ENCODE data around the gene HHIPL1.

HHIPL1 gene

DNA sequence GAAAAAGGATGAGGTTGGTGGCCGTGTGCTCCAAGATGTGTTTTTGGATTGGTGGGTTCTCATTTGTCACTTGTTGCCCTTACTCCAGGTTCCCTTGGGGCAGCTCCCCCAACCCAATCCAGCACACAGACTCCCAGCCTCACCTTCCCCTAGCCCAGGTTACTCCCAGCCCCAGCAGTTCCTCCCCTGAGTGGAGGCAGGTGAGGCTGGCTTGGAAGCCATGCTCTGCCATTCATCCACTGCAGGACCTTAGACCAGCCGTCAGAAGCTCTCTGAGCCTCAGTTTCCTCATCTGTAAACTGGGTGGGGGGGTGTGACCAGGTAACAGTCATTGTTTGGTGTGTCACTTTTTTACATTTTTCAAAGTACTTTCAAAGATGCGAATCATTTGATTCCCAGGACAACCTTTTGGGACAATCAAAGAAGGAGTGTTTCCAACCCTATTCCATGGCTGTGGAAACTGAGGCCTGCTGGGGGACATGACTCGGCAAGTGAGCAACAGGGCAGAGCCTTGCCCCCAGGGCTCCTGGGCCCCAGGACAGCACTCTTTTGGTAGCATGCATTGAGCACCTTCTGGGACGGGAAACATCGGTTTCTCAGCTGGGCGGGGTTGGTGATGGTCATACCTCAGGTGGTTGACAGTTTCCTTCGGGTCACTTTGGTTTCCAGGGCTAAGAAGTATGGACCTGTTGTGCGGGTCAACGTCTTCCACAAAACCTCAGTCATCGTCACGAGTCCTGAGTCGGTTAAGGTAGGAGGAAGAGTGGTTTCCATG is 46.4 kb downstream of the HHIPL1 start:
- DNase-seq, result no peak

DNA sequence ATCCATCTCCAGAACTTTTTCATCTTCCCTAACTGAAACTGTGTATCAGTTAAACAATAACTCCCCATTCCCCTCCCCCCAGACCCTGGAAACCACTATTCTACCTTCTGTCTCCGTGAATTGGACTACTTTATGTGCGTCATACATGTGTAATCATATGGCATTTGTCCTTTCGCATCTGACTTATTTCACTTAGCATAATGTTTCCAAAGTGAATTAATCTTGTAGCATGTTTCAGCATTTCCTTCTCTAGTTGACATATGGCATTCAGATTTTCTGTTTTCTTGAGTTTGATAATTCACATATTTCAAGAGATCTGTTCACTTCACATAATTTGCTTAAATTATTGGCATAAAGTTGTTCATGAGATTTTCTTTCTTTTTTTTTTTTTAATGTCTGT is 49.0 kb downstream of the HHIPL1 start:
- no peak for DNase-seq

DNA sequence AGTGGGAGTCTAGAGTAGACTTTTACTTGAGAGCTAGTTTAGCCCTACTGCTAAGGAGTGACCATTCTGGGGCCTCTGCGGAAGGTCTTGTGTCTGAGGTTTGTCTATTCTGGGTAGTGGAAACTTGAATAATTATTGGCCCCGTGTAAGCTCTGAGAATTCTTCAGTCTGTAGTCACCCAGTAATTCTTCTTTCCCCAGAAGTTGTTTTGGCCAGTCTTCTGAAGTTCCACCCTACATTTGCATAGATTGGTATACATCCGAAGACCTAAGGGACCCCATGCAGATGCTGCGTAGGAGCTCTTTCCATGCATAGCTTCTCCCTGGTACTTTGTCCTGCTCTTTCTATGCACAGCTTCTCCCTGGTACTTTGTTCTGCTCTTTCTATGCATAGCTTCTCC is 52.0 kb downstream of the HHIPL1 start:
- DNase-seq, result no peak

DNA sequence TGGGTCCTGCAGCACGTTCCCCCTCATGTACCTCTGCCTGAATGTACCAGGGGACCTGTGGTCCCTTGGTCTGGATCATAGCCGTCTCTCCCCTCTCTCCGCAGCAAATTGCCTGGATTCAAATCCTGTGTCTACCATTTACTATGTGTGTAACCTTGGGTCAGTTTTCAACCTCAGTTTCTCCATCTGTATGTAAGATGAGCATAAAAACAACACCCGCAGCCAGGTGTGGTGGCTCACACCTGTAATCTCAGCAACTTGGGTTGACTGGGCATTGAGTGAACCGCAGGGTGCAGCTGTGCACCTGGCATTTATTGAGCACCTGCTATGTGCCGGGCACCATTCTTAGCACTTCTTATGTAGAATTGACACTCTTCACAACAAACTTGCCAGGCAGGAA is 53.3 kb downstream of the HHIPL1 start:
- no peak for DNase-seq

DNA sequence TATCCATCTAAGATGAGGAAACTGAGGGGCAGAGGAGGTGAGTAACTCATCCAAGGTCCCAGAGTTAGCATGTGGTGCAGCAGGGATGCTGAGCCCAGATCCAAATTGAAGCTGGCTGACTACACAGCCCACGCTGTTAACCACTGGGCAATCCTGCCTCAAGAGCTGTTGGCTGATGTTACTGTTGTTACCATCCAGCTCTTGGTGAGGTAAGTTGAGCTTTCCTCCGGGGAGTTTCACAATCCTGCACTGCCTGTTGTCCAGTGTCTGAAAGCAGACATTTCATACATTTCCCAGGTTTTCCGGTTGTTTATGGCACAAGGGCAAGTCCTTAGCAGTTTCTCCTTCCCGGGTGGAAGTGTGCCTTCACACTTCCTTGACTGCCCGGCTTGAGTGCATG is 53.7 kb downstream of the HHIPL1 start:
- no peak for DNase-seq

DNA sequence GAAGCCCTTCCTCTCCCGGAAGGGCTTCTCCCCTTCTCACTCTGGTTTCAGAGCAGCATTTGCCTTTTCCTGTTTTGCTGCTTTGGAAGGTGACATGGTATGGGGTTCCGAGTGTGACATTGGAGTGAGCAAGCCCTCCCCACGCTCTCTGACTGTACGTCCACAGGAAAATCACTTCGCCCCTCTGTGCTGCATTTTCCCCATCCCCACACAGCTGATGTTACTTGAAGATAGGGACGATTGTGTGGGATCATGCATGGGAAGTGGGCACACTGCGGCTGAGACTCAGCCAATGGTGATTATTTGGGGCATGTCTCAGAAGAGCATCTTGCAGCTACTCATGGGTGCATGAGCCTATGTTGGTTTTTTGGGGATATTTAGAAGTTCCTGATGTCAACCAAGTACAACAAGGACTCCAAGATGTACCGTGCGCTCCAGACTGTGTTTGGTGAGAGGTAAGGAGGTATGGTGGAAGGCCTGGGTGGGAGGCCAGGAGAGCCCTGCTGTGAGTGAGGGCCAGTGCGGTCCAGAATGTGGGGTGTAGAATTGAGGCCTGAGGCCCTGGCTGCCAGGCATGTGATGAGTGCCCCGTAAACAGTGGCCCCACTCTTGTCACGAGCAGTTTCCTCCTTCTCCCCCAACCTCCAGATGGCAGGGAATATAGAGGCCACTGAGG is 54.3 kb downstream of the HHIPL1 start:
- no peak for DNase-seq

DNA sequence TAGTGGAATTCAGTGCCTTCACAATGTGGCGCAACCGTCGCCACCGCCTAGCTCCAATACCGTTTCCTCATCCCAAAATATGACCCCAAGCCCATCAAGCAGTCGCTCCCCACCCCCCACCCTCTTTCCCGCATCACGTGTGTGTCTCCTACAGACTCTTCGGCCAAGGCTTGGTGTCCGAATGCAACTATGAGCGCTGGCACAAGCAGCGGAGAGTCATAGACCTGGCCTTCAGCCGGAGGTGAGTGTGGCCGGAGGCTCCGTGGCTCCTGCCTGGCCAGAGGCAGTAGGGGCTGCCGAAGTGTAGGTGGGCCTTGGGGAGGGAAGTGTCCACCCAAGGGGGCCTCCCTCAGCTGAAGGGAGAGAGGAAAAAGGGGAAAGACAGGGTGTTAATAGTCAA is 54.9 kb downstream of the HHIPL1 start:
- DNase-seq, result no peak

DNA sequence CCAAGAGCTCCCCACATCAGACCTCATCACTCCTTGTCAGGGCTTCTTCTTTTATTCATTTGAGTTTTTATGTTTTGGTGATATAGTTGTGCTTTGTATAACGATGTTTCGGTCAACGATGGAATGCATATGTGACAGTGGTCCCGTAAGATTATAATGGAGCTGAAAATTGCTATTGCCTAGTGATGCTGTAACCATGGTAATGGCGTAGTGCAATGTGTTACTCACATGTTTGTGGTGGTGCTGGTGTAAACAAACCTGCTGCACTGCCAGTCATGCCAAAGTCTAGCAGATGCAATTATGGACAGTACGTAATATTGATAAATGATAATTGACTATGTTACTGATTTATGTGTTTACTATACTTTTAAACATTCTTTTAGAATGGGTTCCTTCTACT is 55.5 kb downstream of the HHIPL1 start:
- no peak for DNase-seq

DNA sequence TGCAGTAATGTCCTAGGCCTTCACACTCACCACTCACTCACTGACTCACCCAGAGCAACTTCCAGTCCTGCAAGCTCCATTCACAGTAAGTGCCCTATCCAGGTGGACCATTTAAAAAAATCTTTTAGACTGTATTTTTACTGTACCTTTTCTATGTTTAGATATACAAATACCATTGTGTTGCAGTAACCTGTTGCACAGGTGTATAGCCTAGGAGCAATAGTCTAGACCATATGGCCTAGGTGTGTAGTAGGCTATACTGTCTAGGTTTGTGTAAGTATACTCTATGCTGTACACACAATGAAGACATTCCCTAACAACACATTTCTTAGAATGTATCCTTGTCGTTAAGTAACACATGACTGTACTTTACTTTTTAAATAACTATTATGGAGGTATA is 56.3 kb downstream of the HHIPL1 start:
- DNase-seq, result no peak

DNA sequence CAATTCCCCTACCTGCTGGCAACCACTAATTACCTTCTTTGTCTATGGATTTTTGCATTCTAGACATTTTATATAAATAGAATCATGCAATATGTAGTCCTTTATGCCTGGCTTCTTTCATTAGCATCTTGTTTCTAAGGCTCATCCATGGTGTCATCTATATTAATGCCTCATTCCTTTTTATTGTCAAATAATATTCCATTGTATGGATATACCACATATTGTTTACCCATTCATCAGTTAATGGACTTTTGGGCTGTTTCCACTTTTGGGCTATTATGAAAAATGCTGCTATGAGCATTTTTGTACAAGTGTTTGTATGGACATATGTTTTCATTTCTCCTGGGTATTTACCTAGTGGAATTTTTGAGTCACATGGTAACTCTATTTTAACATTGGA is 57.2 kb downstream of the HHIPL1 start:
- DNase-seq, result no peak

DNA sequence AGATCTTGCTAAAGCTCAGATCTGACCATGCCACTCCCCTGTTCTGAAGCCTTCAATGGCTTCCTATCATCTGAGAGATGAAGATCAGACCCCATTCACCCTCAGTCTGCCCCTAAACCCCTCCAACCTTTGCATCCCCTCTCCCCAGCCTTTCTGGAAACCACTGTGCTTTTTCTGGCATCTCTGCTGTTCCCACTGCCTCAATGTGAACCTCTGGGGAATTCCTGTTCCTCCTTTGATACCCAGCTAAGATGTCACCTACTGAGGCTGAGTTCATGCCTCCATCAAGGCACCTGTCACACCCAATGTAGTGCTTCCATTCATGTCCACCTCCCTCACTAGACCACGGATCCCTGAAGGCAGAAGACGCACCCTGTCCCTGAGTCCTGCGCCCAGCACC is 58.5 kb downstream of the HHIPL1 start:
- DNase-seq, result no peak

DNA sequence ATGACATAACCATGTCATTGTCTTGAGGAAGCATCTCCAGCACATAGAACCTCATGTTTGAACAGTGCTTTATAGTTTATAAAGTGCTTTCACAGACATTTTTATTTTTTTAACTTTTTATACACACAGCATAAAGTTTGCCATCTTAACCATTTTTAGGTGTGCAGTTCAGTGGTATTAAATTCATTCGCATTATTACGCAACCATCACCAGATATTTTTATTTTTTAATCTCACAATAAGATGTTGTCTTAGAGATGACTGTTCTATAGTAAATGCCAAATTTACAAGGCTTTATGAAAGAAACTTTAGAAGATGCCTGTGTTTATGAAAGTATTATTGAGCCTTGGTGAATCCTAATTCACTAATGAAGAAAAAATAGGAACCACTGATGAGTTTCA is 59.1 kb downstream of the HHIPL1 start:
- no peak for DNase-seq

DNA sequence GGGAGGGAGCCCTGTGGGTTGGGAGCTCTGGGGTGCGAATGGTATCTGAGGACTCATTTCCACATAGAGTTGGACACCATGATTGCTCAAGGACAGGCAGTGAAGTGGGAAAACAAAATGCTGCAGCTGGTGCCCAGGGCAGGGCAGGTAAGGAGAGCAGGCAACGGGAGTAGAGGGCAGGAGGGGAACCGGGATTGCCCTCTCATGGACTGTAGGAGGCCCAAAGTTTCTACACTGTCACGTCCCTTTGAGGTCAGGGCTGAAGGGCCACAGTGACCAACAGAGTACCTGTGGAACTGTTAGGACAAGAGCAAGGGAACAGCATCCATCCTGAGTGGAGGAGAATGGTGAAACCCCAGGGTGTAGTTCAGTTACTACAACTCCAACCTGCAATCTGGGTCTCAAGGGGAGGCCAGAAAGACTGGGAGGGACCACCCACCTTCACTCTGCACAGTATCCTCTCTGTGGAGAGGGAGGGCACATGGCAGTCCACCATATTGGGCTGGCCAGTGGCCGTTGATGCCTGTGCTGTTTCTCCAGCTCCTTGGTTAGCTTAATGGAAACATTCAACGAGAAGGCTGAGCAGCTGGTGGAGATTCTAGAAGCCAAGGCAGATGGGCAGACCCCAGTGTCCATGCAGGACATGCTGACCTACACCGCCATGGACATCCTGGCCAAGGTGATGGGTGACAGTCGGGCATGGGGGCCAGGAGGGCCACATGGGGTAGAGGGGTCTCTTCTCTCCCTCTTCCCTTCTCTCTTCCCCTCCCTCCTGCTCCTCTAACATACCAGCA is 61.4 kb downstream of the HHIPL1 start:
- no peak for DNase-seq

DNA sequence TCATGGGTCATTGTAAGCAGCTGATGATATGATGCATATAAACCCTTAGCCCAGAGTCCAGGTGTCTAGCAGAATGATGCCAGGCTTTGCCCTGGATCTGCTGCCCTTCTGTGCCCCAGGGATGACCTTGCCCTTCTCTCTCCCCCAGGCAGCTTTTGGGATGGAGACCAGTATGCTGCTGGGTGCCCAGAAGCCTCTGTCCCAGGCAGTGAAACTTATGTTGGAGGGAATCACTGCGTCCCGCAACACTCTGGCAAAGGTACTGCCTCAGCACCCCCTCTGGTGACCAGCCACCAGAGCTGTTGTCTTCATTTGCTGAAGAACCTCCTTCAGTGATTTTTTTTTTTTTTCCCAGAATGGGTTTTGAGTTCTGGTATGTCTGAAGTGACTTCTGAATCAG is 62.5 kb downstream of the HHIPL1 start:
- DNase-seq, result no peak

DNA sequence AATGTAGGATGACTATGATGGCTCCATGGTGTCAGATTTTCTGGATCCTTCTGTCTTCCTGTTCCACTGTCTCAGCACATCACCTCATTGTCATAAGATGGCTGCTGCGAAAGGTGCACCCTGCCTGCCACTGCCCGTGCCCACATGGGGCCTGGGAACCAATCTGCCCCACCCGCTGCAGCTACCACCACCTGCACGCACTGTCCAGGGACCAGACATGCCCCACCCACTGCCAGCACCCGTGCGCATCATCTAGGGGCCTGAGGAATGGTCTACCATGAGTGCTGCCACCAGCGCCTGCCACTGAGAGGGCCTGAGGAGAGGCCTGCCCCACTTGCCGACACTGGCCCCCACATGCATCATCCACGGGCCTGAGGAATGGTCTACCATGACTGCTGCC is 63.0 kb downstream of the HHIPL1 start:
- no peak for DNase-seq

DNA sequence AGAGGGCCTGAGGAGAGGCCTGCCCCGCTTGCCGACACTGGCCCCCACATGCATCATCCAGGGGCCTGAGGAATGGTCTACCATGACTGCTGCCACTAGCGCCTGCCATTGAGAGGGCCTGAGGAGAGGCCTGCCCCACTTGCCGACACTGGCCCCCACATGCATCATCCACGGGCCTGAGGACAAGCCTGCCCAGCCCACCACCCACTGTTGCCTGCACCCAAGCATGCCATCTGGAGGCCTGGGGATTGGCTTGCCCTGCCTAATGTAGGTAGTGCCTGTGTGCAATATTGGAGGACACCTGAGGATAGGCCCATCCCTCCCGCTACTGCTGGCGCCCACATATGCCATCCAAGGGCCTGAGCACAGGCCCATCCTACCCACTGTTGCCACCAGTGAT is 63.5 kb downstream of the HHIPL1 start:
- no peak for DNase-seq

DNA sequence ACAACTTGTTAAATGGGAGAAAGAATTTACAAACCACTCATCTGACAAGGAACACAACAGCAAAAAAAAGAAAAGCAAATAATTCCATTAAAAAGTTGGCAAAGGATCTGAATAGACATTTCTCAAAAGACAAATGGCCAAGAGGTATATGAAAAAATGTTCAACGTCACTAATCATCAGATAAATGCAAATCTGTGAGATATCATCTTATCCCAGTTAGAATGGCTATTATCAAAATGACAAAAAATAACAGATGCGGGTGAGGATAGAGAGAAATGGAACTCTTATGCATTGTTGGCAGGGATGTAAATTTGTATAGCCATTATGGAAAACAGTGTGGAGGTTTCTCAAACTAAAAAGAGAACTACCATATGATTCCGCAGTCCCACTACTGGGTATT is 69.0 kb downstream of the HHIPL1 start:
- DNase-seq, result no peak

DNA sequence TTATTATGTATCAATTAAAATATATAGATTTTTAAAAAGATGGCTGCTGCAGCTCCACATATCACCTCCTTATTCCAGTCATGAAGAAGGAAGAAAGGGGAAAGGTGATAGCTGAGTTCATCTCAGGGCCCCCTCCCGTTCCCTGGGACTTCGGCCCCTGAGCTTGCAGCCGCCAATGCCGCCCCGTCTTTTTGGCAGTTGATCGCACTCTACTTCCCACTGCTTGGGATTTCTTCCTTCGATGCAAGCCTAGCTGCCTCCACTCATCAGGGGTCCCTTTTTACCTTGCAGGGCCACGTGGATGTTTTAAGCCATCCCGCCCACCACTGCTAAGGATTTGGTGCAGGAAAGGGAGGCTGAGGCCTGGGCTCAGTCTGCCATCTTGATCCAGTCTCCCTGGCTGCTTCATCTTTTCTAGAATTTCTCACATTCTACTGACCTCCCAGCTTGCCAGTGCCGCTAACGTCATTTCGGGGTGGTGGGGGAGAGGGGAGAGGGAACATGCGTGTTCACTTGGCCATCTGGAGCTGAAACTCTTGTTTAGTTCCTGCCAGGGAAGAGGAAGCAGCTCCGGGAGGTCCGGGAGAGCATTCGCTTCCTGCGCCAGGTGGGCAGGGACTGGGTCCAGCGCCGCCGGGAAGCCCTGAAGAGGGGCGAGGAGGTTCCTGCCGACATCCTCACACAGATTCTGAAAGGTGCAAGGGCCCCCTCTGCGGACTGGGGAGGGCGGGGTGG is 70.5 kb downstream of the HHIPL1 start:
- DNase-seq, result no peak

DNA sequence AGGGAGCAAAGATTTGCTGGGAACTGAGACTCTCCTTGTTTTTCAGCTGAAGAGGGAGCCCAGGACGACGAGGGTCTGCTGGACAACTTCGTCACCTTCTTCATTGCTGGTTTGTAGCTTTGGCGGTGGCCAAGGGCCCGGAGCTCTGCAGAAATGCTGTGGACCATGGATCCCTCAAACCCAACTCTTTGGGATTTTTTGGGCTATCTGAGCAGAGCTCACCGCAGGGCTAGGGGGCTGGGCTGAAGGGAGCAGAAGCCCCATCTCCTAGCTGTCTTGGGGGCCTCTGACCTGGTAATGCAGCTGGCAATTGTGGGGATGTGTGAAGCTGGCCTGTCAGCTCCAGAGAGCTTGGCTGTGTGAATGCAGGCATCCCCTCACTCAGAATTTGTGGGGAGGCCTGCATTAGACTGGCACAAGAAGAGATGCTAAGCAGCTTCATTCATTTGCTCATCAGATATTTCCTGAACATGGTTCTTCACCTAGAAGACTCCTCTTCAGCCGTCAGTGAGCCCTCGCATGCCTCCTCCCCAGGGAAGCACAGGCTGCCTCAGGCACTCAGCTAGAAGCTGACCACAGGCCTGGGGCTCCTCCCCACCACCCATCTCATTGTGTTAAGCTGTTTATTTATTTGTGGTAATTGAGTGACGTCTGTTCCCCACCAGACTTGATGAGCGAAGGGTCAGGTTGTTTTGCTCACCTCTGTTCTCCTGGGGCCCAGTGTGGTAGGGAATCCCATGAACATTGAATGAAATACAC is 71.3 kb downstream of the HHIPL1 start:
- DNase-seq, result no peak

DNA sequence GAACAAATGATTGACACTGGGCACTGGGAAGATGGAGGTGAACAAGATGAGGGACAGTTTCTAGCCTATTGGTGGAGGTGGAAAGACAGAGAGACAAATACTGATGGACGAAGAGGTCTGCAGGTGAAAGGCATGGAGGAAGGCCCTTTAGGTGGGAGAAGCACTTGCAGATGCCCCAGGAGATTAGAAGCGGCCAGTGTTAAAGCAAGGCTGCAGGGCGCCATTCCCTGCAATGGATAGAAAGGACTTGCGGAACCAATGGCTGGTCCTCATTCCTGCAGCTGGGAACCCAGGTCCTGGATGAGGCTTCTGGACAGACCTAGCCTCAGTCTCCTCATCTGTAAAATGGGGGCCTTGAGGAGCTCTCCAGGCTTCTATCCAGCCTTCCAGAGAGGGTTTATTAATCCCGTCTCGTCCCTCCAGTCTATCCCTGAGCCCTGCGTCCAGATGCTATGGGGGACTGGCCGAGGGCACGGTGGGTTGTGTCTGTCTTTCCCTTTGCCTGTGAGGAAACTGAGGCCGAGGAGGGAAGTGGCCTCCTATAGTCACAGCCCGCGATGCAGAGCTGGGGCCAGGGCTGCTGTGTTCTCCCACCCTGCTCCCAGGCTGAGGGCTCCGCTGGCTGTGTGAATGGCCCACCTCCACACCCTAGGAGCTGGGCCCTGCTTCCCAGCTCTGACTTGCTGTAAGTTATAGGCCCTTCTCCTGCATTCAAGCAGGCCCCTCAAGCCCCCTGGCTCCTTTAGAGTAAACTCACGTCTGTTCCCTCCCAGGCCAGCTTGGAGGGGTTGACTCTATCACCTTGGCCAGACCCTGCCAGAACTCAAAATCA is 72.1 kb downstream of the HHIPL1 start:
- DNase-seq, result no peak

DNA sequence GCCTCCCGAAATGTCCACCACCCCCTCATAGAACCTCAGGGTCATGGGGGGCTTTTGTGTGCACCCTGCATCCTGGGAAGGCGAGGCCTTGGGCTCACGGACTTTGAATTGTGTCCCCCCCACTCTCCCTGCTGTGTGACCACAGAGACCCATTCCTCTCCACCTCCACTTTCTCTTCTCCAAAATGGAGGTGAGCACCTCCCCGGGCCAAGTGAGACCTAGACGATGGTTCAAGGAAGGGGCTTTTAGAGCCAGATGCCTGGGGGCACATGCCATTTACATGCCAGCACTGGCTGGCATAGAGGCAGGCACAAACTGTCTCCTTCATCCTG is 72.7 kb downstream of the HHIPL1 start:
- DNase-seq, result no peak
